GM12878 (cell line): ENCODE measurements around the gene AZU1. TPM values are rescaled to one million over a fixed set of nuclear protein-coding genes. Genes with fewer than 3 reads are reported as not detected.

Source experiments
- ATAC-seq: fragments of 200-7000 bp; cut with Tn5 transposase; 3 replicates; pipeline ENCODE4 v1.9.1; 2020; ENCODE audit warnings: mild to moderate bottlenecking, moderate library complexity
- BruUV-seq: library from RNA; stranded (reverse); fragments of 400-500 nt; replicated peaks from 2 replicates; lab custom pipeline; 2021; lab: Mats Ljungman, UMichigan
- CTCF ChIA-PET: fragments of 300-600 bp; sonication (Branson Sonifier 250); formaldehyde crosslinking; extraction: SDS; loops from one replicate; lab custom pipeline; 2021; ENCODE audit warnings: inconsistent platforms; lab: Yijun Ruan, JAX
- POLR2A ChIA-PET: fragments of 350-600 bp; formaldehyde crosslinking; extraction: SDS; loops from one replicate; lab custom pipeline; 2021; ENCODE audit warnings: inconsistent platforms; lab: Charles Lee
- RAD21 ChIA-PET: fragments of 300-600 bp; sonication (Branson Sonifier 250); formaldehyde crosslinking; loops from one replicate; lab custom pipeline; 2023; ENCODE audit warnings: antibody characterized with exemption; ENCODE audit not compliant: unreplicated experiment; lab: Charles Lee
- SMC1A ChIA-PET: fragments of 300-600 bp; sonication (Branson Sonifier 250); formaldehyde crosslinking; loops from one replicate; lab custom pipeline; 2023; ENCODE audit not compliant: unreplicated experiment, uncharacterized antibody; lab: Charles Lee
- DNase-seq: peaks from one replicate; pipeline ENCODE4 v3.0.0-alpha.2; 2011; ENCODE audit warnings: low read depth, low spot score
- FAIRE-seq: peaks from 3 replicates; lab custom pipeline; 2011; peaks lifted over from hg19 to GRCh38; lab: Jason Lieb, UNC
- H2AFZ ChIP-seq: 2 replicates; pipeline ENCODE4 v1.6.0; 2011; ENCODE audit warnings: low read depth, low read length, control low read depth; ENCODE audit not compliant: control insufficient read depth
- H3K27ac ChIP-seq: 2 replicates; pipeline ENCODE4 v1.5.1; 2011; ENCODE audit warnings: control low read depth; ENCODE audit not compliant: control insufficient read depth, insufficient read depth
- H3K27me3 ChIP-seq, 2 experiments: replicated peaks in 1 of 2; 2 replicates each; pipeline versions ENCODE4 v1.6.0 to v1.6.1; 2011; ENCODE audit warnings: low read length in 1 of 2; ENCODE audit not compliant: control insufficient read depth in 2 of 2, insufficient read depth in 2 of 2
- H3K36me3 ChIP-seq, 2 experiments: 2 replicates each; pipeline ENCODE4 v1.5.1; 2011; ENCODE audit warnings: low read length in 1 of 2; ENCODE audit not compliant: control insufficient read depth in 2 of 2, insufficient read depth in 2 of 2
- H3K4me1 ChIP-seq: 2 replicates; pipeline ENCODE4 v1.6.1; 2011; ENCODE audit warnings: mild to moderate bottlenecking, low read length, moderate library complexity, mixed read lengths; ENCODE audit not compliant: control insufficient read depth, insufficient read depth
- H3K4me2 ChIP-seq: 2 replicates; pipeline ENCODE4 v1.6.0; 2011; ENCODE audit warnings: control low read depth; ENCODE audit not compliant: control insufficient read depth, insufficient read depth
- H3K4me3 ChIP-seq: fragments of 200-600 bp; sonication (generic); 2 replicates; pipeline ENCODE4 v1.5.1; 2016
- H3K79me2 ChIP-seq: 2 replicates; pipeline ENCODE4 v1.6.0; 2011; ENCODE audit warnings: low read length; ENCODE audit not compliant: control insufficient read depth, insufficient read depth
- H3K9ac ChIP-seq: 2 replicates; pipeline ENCODE4 v1.8.0; 2011; ENCODE audit warnings: low read length, control low read depth, mixed read lengths; ENCODE audit not compliant: control insufficient read depth, insufficient read depth
- H3K9me3 ChIP-seq: replicated peaks from 3 replicates; pipeline ENCODE4 v1.5.1; 2011; ENCODE audit warnings: mild to moderate bottlenecking, low read length; ENCODE audit not compliant: control insufficient read depth, insufficient read depth
- H4K20me1 ChIP-seq: 2 replicates; pipeline ENCODE4 v1.6.0; 2011; ENCODE audit not compliant: control insufficient read depth, insufficient read depth
- ASH2L ChIP-seq: fragments of 300-600, 200-600 bp; sonication (generic); IDR thresholded peaks from 2 replicates; pipeline ENCODE4 v1.6.1; 2017; ENCODE audit warnings: low read depth, mild to moderate bottlenecking, borderline replicate concordance
- CEBPB ChIP-seq, 2 experiments: fragments of 150-350 bp in 1 of 2; IDR thresholded peaks; 2 replicates each; pipeline ENCODE4 v1.6.1; 2012 to 2014; ENCODE audit warnings: low read depth in 2 of 2, low read length in 2 of 2, borderline replicate concordance in 1 of 2, inconsistent platforms in 1 of 2
- HCFC1 ChIP-seq: fragments of 150-350 bp; IDR thresholded peaks from 2 replicates; pipeline ENCODE4 v1.6.1; 2014; ENCODE audit warnings: low read length
- NKRF ChIP-seq: fragments of 450-650 bp; conservative IDR thresholded peaks from 2 replicates; pipeline ENCODE4 v1.6.1; 2017; ENCODE audit warnings: mild to moderate bottlenecking, moderate library complexity
- PML ChIP-seq: IDR thresholded peaks from 2 replicates; pipeline ENCODE4 v1.6.1; 2012; ENCODE audit warnings: low read length, inconsistent platforms
- POLR2AphosphoS5 ChIP-seq: IDR thresholded peaks from 2 replicates; pipeline ENCODE4 v1.6.1; 2011; ENCODE audit warnings: mild to moderate bottlenecking, low read length, inconsistent platforms
- SIN3A ChIP-seq: IDR thresholded peaks from 2 replicates; pipeline ENCODE4 v1.6.1; 2012; ENCODE audit warnings: low read depth, low read length, improper control_type of control experiment
- SMARCA5 ChIP-seq: fragments of 450-650 bp; IDR thresholded peaks from 2 replicates; pipeline ENCODE4 v1.6.1; 2017; ENCODE audit warnings: mild to moderate bottlenecking
- SREBF2 ChIP-seq: IDR thresholded peaks from 2 replicates; pipeline ENCODE4 v1.6.1; 2012; ENCODE audit warnings: mild to moderate bottlenecking, low read length
- ZNF592 ChIP-seq: fragments of 450-650 bp; IDR thresholded peaks from 2 replicates; pipeline ENCODE4 v1.6.1; 2017; ENCODE audit warnings: mild to moderate bottlenecking, moderate library complexity
- ZZZ3 ChIP-seq: IDR thresholded peaks from 2 replicates; pipeline ENCODE4 v1.6.1; 2011; ENCODE audit warnings: low read depth; ENCODE audit not compliant: control insufficient read depth, insufficient read length
- WGBS: methylation state at CpG from one replicate; pipeline ENCODE4 v1.1.6; 2016; ENCODE audit warnings: low lambda C conversion rate; ENCODE audit not compliant: insufficient replicate concordance, insufficient coverage; ENCODE audit errors: missing lambda C conversion rate; 5-methylcytosine and 5-hydroxymethylcytosine counted together
- in situ Hi-C: fragments of 300-500 bp; cut with MboI; formaldehyde crosslinking; loops from 9 replicates; pipeline ENCODE4 v1.14.3; 2018; ENCODE audit warnings: mixed read lengths
- intact Hi-C: fragments of 100-400 bp; cut with micrococcal nuclease; formaldehyde crosslinking; loops from one replicate; pipeline ENCODE4 v1.14.2; 2022; ENCODE audit not compliant: unreplicated experiment
- polyA plus RNA-seq, 11 experiments: library from polyadenylated mRNA; depleted of rRNA in 4 of 11; unstranded in 6 of 11; stranded (reverse) in 5 of 11; fragments of >200 nt; fragmentation: Nextera tagmentation in 4 of 11; fragmentation: Illumina TruSeq in 1 of 11; extraction: Ambion mirVana in 4 of 11; extraction: Trizol in 1 of 11; gene quantifications; 1 replicate in 1 of 11; 2 replicates in 10 of 11; pipeline versions ENCODE4 v1.2.1 to v1.2.3, GENCODE V29; 2011 to 2016; ENCODE audit warnings: inconsistent platforms in 2 of 11, missing spikeins in 2 of 11, low read depth in 1 of 11
- total RNA-seq, 4 experiments: library from RNA; depleted of rRNA in 3 of 4; stranded (reverse); fragments of >200 nt in 3 of 4; fragmentation: Illumina TruSeq in 1 of 4; extraction: Trizol in 1 of 4; gene quantifications; 2 replicates each; pipeline versions ENCODE4 v1.2.1 to v1.2.3, GENCODE V29; 2013 to 2021

Gene AZU1
- total and polyA plus RNA-seq, 10 of the 15 experiments (the other 5 are each of a cell fraction or from before 2014, with no cell fraction given), result not detected

GRCh38 chr19:797528-798414 lies 29.9 kb upstream of the AZU1 start (continued):
- TF ChIP-seq ZNF592 (no peak), CEBPB (IDR thresholded peaks at IDR 0.05; ENCODE audit: borderline replicate concordance in 1 of 2, low read depth in 2 of 2, low read length in 2 of 2) (no peak), ASH2L (0 out of 2 replicates have a peak, but pooled peaks have one; percentile 18)

GRCh38 chr19:798415-799075 lies 29.1 kb upstream of the AZU1 start:
- Histone ChIP-seq H3K9me3 (no peaks in the 10 kb centered on the region), H3K4me2 (peak overlapping the region; percentile 85), H3K9ac (peak overlapping the region; percentile 98), H3K4me1 (peaks cover 7% of the 10 kb centered on the region; the same call in 1 of the 2 replicates), H3K27ac (peak overlapping the region; percentile 90), H3K36me3 (peaks cover 13 to 34% of the 10 kb centered on the region in 2 experiments; a peak in 3 of 4 replicates), H3K79me2 (peaks cover 59% of the 10 kb centered on the region), H4K20me1 (peaks cover 36% of the 10 kb centered on the region), H2AFZ (no peak overlapping the region), H3K27me3 (no peaks in the 10 kb centered on the region), H3K4me3 (peak overlapping the region; percentile 92)
- DNase-seq, result no peak
- POLR2A ChIA-PET, result interaction anchor here (0.6 kb wide), 1 partner anchor 75 kb away, joined by 4 read pairs; no protein-coding TSS in a partner anchor
- SMC1A ChIA-PET, result no interaction called here
- intact Hi-C loops, result no loop called here
- 2% methylated on average over 39 of the region's 44 CpGs for WGBS
- in situ Hi-C loops, result no loop called here
- RAD21 ChIA-PET, result interaction anchor here (0.6 to 1.0 kb wide), 2 partner anchors 65 to 229 kb away, joined by 3 read pairs; no protein-coding TSS in a partner anchor
- CTCF ChIA-PET, result no interaction called here
- TF ChIP-seq POLR2AphosphoS5 (peak; percentile 19; the same call in 1 of the 2 replicates), NKRF (0 out of 2 replicates have a peak, but pooled peaks have one; percentile 9), SIN3A (peak; percentile 4; the same call in 1 of the 2 replicates), SREBF2 (no peak), PML (no peak), SMARCA5 (no peak), HCFC1 (no peak), ZZZ3 (no peak)
- no peak for ATAC-seq
- no peak for FAIRE-seq
- no TSS peak for BruUV-seq
